Activated CD8-positive, alpha-beta T cell treated with anti-CD3 and anti-CD28 coated beads, Interleukin-2, amount 10 ng/mL, durations not matched to agents 7 days and 5 days (primary cell): ENCODE data around the gene PINK1. TPM values are rescaled to one million over a fixed set of nuclear protein-coding genes. Genes with fewer than 3 reads are reported as not detected.
"Not testable (repeated sequence)": the region's sequence is repeated elsewhere in the genome, so short reads cannot be mapped to it uniquely, and the experiment has no call there.

Experiments used
- ATAC-seq: fragments of 150-1000 bp; cut with Tn5 transposase; one replicate; pipeline ENCODE4 v1.10.0; 2021; ENCODE audit warnings: moderate library complexity
- CTCF ChIA-PET: fragments of 350-600 bp; sonication (Branson Sonifier 250); formaldehyde crosslinking; loops from one replicate; lab custom pipeline; 2021; ENCODE audit warnings: antibody characterized with exemption; lab: Charles Lee
- POLR2A ChIA-PET: fragments of 350-600 bp; sonication (Branson Sonifier 250); formaldehyde crosslinking; loops from one replicate; lab custom pipeline; 2021; ENCODE audit warnings: antibody characterized with exemption; lab: Charles Lee
- DNase-seq: peaks from one replicate; pipeline ENCODE4 v3.0.0-alpha.2; 2020
- H3K27ac Mint-ChIP-seq: one replicate; pipeline ENCODE4 v1.8.0; 2021; ENCODE audit warnings: mild to moderate bottlenecking, mixed read lengths
- H3K27me3 Mint-ChIP-seq: one replicate; pipeline ENCODE4 v1.8.0; 2021; ENCODE audit warnings: low read depth, mixed read lengths
- H3K36me3 Mint-ChIP-seq: one replicate; pipeline ENCODE4 v1.8.0; 2021; ENCODE audit warnings: low read depth, mixed read lengths
- H3K4me1 Mint-ChIP-seq: one replicate; pipeline ENCODE4 v1.8.0; 2021; ENCODE audit warnings: low read depth, mixed read lengths
- H3K4me3 Mint-ChIP-seq: one replicate; pipeline ENCODE4 v1.8.0; 2021; ENCODE audit warnings: mild to moderate bottlenecking, mixed read lengths
- H3K9me3 Mint-ChIP-seq: one replicate; pipeline ENCODE4 v1.8.0; 2022; ENCODE audit warnings: mixed read lengths; ENCODE audit not compliant: insufficient read depth
- total RNA-seq, 2 experiments: library from RNA; stranded (reverse); gene quantifications; one replicate each; pipeline ENCODE4 v1.2.3, GENCODE V29; 2021

The PINK1 gene
- total RNA-seq, 2 experiments from 2014 or later, result 3.3 to 3.6 TPM

- Mint-ChIP-seq H3K4me1 (peaks cover 22% of the 10 kb centered on the region), H3K4me3 (no peak overlapping the region), H3K36me3 (peaks cover 7% of the 10 kb centered on the region), H3K9me3 (no peaks in the 10 kb centered on the region), H3K27me3 (no peaks in the 10 kb centered on the region), H3K27ac (no peak overlapping the region)
- CTCF ChIA-PET, result interaction anchor here (1.0 to 1.9 kb wide), 3 partner anchors 28 to 33 kb away, joined by 3 to 6 read pairs (median 3); no protein-coding TSS in a partner anchor
- DNase-seq, result no peak
- no peak for ATAC-seq
- POLR2A ChIA-PET, result interaction anchor here (0.6 kb wide), 2 partner anchors 19 to 867 kb away, joined by 3 read pairs; no protein-coding TSS in a partner anchor
Observed at GRCh38 chr1:20665726-20666125, 32.5 kb downstream of the PINK1 start.

GRCh38 chr1:20666146-20666545, 32.9 kb downstream of the PINK1 start:
- H3K9me3 Mint-ChIP-seq, result no peaks in the 10 kb centered on the region
- POLR2A ChIA-PET, result interaction anchor here (0.6 kb wide), 2 partner anchors 20 to 867 kb away, joined by 3 read pairs; no protein-coding TSS in a partner anchor
- peaks cover 21% of the 10 kb centered on the region for H3K4me1 Mint-ChIP-seq
- ATAC-seq (no peak), DNase-seq (no peak)
- H3K27me3 Mint-ChIP-seq, result no peaks in the 10 kb centered on the region
- no peak overlapping the region for H3K27ac Mint-ChIP-seq
- CTCF ChIA-PET, result interaction anchor here (0.7 to 1.9 kb wide), 4 partner anchors 28 to 34 kb away, joined by 3 to 6 read pairs (median 4); no protein-coding TSS in a partner anchor
- H3K4me3 Mint-ChIP-seq, result no peak overlapping the region
- peaks cover 5% of the 10 kb centered on the region for H3K36me3 Mint-ChIP-seq

- ChIA-PET CTCF (interaction anchor here (0.7 to 1.9 kb wide), 5 partner anchors 29 to 67 kb away, joined by 3 to 6 read pairs (median 4); no protein-coding TSS in a partner anchor), POLR2A (no interaction called here)
- H3K4me1 Mint-ChIP-seq, result peaks cover 19% of the 10 kb centered on the region
- H3K27me3 Mint-ChIP-seq, result no peaks in the 10 kb centered on the region
- no peaks in the 10 kb centered on the region for H3K9me3 Mint-ChIP-seq
- peak; percentile 48 for DNase-seq
- peaks cover 3% of the 10 kb centered on the region for H3K36me3 Mint-ChIP-seq
- no peak overlapping the region for H3K4me3 Mint-ChIP-seq
- peak; percentile 76 for ATAC-seq
- H3K27ac Mint-ChIP-seq, result peak overlapping the region; percentile 59
Observed at GRCh38 chr1:20666804-20667203, 33.5 kb downstream of the PINK1 start.

- H3K4me3 Mint-ChIP-seq, result no peak overlapping the region
- no peak for ATAC-seq
- ChIA-PET POLR2A (no interaction called here), CTCF (no interaction called here)
- peaks cover 3% of the 10 kb centered on the region for H3K36me3 Mint-ChIP-seq
- DNase-seq, result no peak
- H3K9me3 Mint-ChIP-seq, result no peaks in the 10 kb centered on the region
- H3K27ac Mint-ChIP-seq, result no peak overlapping the region
- peaks cover 9% of the 10 kb centered on the region for H3K4me1 Mint-ChIP-seq
- peaks cover 8% of the 10 kb centered on the region for H3K27me3 Mint-ChIP-seq
Observed at GRCh38 chr1:20668581-20668980, 35.3 kb downstream of the PINK1 start.

GRCh38 chr1:20670936-20671335, 37.7 kb downstream of the PINK1 start:
- CTCF ChIA-PET, result no interaction called here
- no peaks in the 10 kb centered on the region for H3K9me3 Mint-ChIP-seq
- peaks cover 3% of the 10 kb centered on the region for H3K36me3 Mint-ChIP-seq

GRCh38 chr1:20672265-20672632, 39.0 kb downstream of the PINK1 start:
- CTCF ChIA-PET, result no interaction called here
- Mint-ChIP-seq H3K27me3 (peaks cover 10% of the 10 kb centered on the region), H3K27ac (no peak overlapping the region), H3K4me3 (no peak overlapping the region), H3K36me3 (peaks cover 2% of the 10 kb centered on the region), H3K9me3 (no peaks in the 10 kb centered on the region), H3K4me1 (no peaks in the 10 kb centered on the region)
- DNase-seq, result no peak
- ATAC-seq, result no peak
- POLR2A ChIA-PET, result no interaction called here

More at GRCh38 chr1:20670936-20671335, 37.7 kb downstream of the PINK1 start:
- Mint-ChIP-seq H3K4me3 (no peak overlapping the region), H3K4me1 (peaks cover 6% of the 10 kb centered on the region), H3K27ac (no peak overlapping the region), H3K27me3 (peaks cover 10% of the 10 kb centered on the region)
- DNase-seq, result no peak
- ATAC-seq, result no peak
- POLR2A ChIA-PET, result no interaction called here

- CTCF ChIA-PET, result interaction anchor here (1.0 to 1.7 kb wide), 2 partner anchors 23 to 98 kb away, joined by 3 to 6 read pairs; no protein-coding TSS in a partner anchor
- ATAC-seq, POLR2A ChIA-PET, H3K27ac Mint-ChIP-seq, H3K4me3 Mint-ChIP-seq, DNase-seq, H3K36me3 Mint-ChIP-seq, H3K9me3 Mint-ChIP-seq, H3K4me1 Mint-ChIP-seq: not testable (repeated sequence)
- H3K27me3 Mint-ChIP-seq, result peaks cover 12% of the 10 kb centered on the region
Observed at GRCh38 chr1:20673626-20674025, 40.4 kb downstream of the PINK1 start.

- CTCF ChIA-PET, result interaction anchor here (0.7 to 1.1 kb wide), 5 partner anchors 17 to 127 kb away, joined by 3 to 4 read pairs (median 3); partner anchors contain the start of gene DDOST
- H3K27me3 Mint-ChIP-seq, result peaks cover 33% of the 10 kb centered on the region
- ATAC-seq (peak; percentile 74), DNase-seq (peak; percentile 63)
- peaks cover 7% of the 10 kb centered on the region for H3K36me3 Mint-ChIP-seq
- POLR2A ChIA-PET, result interaction anchor here (0.6 to 0.7 kb wide), 2 partner anchors 109 to 1371 kb away, joined by 4 to 5 read pairs; partner anchors contain the start of gene HP1BP3
- H3K4me1 Mint-ChIP-seq, result peaks cover 21% of the 10 kb centered on the region
- H3K9me3 Mint-ChIP-seq, result no peaks in the 10 kb centered on the region
- H3K4me3 Mint-ChIP-seq, result peak overlapping the region; percentile 56
- peak overlapping the region; percentile 65 for H3K27ac Mint-ChIP-seq
Observed at GRCh38 chr1:20678599-20678998, 45.3 kb downstream of the PINK1 start.

GRCh38 chr1:20680269-20680668, 47.0 kb downstream of the PINK1 start:
- Mint-ChIP-seq H3K9me3 (no peaks in the 10 kb centered on the region), H3K27ac (no peak overlapping the region), H3K4me1 (peaks cover 21% of the 10 kb centered on the region), H3K27me3 (peaks cover 35% of the 10 kb centered on the region), H3K4me3 (no peak overlapping the region), H3K36me3 (peaks cover 7% of the 10 kb centered on the region)
- DNase-seq (no peak), ATAC-seq (no peak)
- POLR2A ChIA-PET, result no interaction called here
- CTCF ChIA-PET, result no interaction called here

GRCh38 chr1:20681999-20682398, 48.7 kb downstream of the PINK1 start:
- H3K27me3 Mint-ChIP-seq, result peaks cover 35% of the 10 kb centered on the region
- H3K36me3 Mint-ChIP-seq, result peaks cover 7% of the 10 kb centered on the region
- peaks cover 21% of the 10 kb centered on the region for H3K4me1 Mint-ChIP-seq
- H3K27ac Mint-ChIP-seq, result no peak overlapping the region
- ATAC-seq (no peak), DNase-seq (no peak)
- no peaks in the 10 kb centered on the region for H3K9me3 Mint-ChIP-seq
- CTCF ChIA-PET, result interaction anchor here (1.2 to 2.0 kb wide), 2 partner anchors 15 to 48 kb away, joined by 3 to 6 read pairs; no protein-coding TSS in a partner anchor
- POLR2A ChIA-PET, result no interaction called here
- H3K4me3 Mint-ChIP-seq, result no peak overlapping the region

- Mint-ChIP-seq H3K4me3 (no peak overlapping the region), H3K36me3 (peaks cover 3% of the 10 kb centered on the region), H3K4me1 (peaks cover 19% of the 10 kb centered on the region), H3K27me3 (peaks cover 35% of the 10 kb centered on the region), H3K9me3 (no peaks in the 10 kb centered on the region), H3K27ac (no peak overlapping the region)
- DNase-seq (no peak), ATAC-seq (no peak)
- ChIA-PET CTCF (interaction anchor here (2.0 kb wide), 1 partner anchor 14 kb away, joined by 6 read pairs; no protein-coding TSS in a partner anchor), POLR2A (no interaction called here)
Observed at GRCh38 chr1:20682571-20683236, 49.4 kb downstream of the PINK1 start.

GRCh38 chr1:20683614-20684013, 50.4 kb downstream of the PINK1 start:
- ChIA-PET POLR2A (no interaction called here), CTCF (interaction anchor here (0.8 to 2.0 kb wide), 2 partner anchors 13 kb away, joined by 3 to 6 read pairs; no protein-coding TSS in a partner anchor)
- no peak for ATAC-seq

More at GRCh38 chr1:20683614-20684013, 50.4 kb downstream of the PINK1 start:
- Mint-ChIP-seq H3K36me3 (no peaks in the 10 kb centered on the region), H3K27me3 (peaks cover 34% of the 10 kb centered on the region), H3K27ac (no peak overlapping the region), H3K4me1 (peaks cover 12% of the 10 kb centered on the region), H3K9me3 (no peaks in the 10 kb centered on the region), H3K4me3 (no peak overlapping the region)
- DNase-seq, result no peak
